NT2/D1 (cell line): ENCODE measurements around the gene ZNF284.

Source experiments
- SUZ12 ChIP-seq: IDR thresholded peaks from 2 replicates; pipeline ENCODE4 v1.6.1; 2011; ENCODE audit not compliant: insufficient read length, insufficient read depth; ENCODE audit errors: extremely low read depth
- YY1 ChIP-seq: IDR thresholded peaks from 2 replicates; pipeline ENCODE4 v1.6.1; 2011; ENCODE audit not compliant: insufficient read length, insufficient read depth
- ZNF274 ChIP-seq: IDR thresholded peaks from 2 replicates; pipeline ENCODE4 v1.6.1; 2011; ENCODE audit warnings: mild to moderate bottlenecking, low read depth, low read length

GRCh38 chr19:44069415-44069814, 2.5 kb upstream of the ZNF284 start:
- TF ChIP-seq YY1: no peak
- TF ChIP-seq ZNF274: no peak
- TF ChIP-seq SUZ12: no peak
